Dermis blood vessel endothelial cell (primary cell): ENCODE results near the gene CTSD. TPM values are rescaled to one million over a fixed set of nuclear protein-coding genes. Genes with fewer than 3 reads are reported as not detected.

ENCODE experiments used
- DNase-seq: peaks from one replicate; pipeline ENCODE4 v3.0.0; 2010
- total RNA-seq: library from RNA; depleted of rRNA; stranded (reverse); fragments of >200 nt; gene quantifications from 2 replicates; pipeline ENCODE4 v1.2.3, GENCODE V29; 2014

The CTSD gene
- total RNA-seq, 1 donor from 2014 or later, result 383 TPM

GRCh38 chr11:1755692-1756561 lies 7.8 kb downstream of the CTSD start:
- no peak for DNase-seq

DNA sequence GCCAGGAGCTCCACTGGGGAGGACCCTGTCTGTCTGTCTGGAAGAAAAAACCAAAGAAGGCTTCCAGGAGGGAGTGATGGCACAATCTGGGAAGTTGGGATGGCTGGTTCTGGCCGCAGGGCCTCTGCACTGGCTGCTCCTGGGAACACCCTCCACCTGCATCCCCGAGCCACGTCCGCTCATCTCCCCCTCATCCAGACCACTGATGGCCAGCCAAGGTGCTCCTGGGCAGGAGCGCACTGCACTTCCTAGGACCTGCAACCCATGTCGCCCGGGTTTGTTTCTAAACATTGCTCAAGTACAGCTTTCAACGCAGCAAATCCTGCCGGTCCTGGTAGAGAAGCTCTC lies 8.4 kb downstream of the CTSD start:
- no peak for DNase-seq

DNA sequence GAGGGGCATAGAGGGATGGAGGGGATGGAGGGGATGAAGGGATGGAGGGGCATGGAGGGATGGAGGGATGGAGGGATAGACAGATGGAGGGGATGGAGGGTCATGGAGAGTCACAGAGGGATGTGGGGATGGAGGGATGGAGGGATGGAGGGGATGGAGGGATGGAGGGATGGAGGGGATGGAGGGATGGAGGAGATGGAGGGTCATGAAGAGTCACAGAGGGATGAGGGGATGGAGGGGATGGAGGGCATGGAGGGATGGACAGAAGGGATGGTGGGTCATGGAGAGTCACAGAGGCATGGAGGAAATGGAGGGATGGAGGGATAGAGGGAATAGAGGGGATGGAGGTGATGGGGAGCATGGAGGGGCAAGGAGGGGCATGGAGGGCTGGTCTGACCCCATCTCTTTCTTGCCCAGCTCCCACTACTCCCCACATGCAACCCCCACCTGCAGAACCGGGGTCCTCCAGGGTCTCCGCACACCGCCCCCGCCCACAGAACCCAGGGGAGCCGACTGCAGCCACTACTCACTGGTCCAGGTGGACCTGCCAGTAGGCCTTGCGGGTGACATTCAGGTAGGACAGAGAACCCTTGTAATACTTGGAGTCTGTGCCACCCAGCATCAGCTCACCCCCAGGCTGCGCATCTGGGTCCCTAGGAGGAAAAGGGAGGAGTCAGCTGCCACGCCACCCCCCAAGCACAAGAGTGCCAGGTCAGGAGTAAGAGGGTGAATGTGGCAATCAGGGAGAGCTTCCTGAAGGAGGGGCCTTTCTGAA lies 9.2 kb downstream of the CTSD start:
- no peak for DNase-seq

GRCh38 chr11:1753929-1754305 lies 9.8 kb downstream of the CTSD start:
- DNase-seq, result no peak

GRCh38 chr11:1753229-1753928 lies 10.3 kb downstream of the CTSD start:
- DNase-seq, result no peak

DNA sequence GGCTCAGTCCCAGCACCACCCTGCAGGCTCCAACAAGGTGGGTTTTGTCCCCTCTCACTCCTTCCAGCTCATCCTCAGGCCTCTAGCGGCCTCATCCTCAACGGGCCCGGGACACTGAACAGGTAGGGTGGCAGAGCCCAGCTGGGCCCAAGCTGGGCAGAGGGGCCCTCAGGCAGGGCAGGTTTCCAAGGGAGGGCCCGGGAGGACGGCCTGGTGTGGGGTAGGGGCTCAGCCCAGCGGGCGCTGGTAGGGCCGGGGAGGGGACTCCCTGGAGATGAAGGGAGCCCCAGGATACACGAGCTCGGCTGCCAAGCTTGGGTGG lies 10.9 kb downstream of the CTSD start:
- DNase-seq, result no peak

GRCh38 chr11:1751999-1752906 lies 11.5 kb downstream of the CTSD start:
- no peak for DNase-seq

DNA sequence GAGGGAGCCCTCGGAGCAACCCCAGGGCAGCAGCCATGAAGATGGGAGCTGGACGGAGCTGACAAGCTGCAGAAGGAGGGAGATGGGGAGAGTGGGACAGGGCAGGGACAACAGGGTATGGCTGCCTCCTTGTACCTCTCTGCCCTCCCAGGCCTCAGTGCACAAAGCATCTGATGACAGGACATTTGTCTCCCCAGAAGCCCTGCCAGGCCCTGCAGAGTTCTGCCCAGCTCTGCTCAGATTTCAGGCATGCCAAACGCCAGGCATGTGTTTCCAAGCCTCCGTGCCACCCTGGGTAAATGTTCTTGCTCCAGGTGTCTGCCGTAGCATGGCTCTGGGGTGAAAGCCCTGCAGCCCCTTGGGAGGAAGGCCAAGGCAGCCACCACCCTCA lies 12.2 kb downstream of the CTSD start:
- no peak for DNase-seq

DNA sequence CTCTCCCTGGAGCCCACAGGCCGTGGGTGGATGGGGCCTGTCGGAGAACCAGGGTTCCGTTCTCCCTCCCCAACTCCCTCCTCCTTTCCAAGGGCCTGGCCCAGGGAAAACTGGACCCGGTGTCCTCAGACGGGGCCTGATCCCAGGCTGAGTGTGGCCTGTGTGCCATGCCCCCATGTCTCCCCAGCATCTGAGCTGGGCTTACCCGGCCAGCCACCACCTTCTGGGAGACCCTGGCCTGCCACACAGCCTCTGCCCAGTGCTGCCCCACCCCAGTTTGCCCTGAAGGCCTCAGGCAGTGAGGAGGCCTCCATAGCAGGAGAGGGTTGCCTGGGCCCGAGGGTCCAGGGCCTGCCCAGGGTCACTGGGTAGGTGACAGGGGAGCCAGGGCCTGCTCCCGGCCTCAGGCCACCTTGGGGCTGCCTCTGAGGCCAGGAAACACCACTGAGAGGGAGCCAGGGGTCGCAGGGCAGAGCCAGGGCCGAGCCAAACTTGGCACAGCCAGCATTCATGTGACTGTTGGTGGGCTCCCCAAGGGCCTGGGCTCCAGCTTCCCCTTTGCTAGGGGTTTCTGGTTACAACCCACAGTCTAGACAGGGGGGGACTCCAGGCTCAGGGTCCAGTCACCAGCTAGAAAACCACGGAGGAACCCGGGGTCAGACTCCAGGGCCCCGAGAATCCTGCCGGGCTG lies 12.7 kb downstream of the CTSD start:
- DNase-seq, result no peak

DNA sequence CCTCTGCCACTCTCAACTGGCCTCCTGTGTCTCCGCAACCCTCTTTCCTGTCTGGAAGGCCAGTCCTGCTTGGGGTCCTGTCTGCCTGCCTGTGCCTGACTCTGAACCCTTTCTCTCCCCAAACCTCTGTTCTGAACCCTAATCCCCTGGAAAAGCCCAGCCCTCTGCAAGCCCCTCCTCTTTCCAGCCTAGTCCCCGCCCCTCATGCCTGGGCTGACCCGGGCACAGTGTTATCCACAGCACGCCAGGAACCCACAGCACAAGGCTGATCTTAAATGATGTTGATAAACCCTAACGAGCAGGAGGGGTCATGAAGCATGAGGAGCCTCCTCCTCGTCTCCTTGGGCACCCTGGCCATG lies 13.3 kb downstream of the CTSD start, which contains the start of gene IFITM10:
Gene IFITM10 (minus strand): TSS at position 115 of the 359 bp plus-strand sequence. CDS start 153 bp downstream, outside the sequence.
- DNase-seq, result no peak

- peak; percentile 43 for DNase-seq
Measured at GRCh38 chr11:1749395-1750351, 14.1 kb downstream of the CTSD start.

DNA sequence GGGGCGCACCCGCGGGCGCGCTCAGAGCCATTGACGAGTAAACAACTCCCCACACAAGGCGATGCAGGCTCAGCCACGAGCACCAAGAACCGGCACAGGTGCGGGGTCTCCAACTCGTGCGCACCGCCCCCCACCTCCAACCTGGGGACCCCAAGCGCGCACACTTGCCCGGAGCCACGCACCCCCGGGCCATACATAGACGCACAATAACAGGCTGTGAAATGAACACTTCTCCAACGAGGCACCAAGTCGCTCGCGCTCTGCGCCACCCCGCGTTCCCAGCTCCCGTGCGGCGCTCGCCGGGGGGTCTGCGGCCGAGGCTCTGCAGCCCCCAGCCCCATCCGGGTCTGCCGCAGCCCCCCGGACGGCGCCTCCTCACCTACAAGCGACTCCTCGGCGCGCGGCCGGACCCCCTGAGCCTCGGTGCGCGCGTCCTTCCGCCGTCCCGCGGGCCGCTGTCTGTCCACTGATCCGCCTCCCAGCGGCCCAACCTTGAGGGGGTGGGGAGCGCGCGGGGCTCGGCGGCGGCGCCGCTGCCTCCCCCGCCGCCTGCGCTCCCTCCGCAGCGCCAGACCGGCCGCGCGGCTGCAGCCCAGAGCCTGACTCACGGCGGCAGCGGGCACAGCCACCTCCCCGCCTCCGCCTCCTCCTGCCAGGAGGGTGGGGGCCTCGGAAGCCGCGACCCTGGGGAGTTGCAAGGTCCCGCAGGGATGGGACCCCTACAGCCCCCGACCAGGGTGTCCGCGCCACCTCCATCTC lies 14.9 kb downstream of the CTSD start:
- DNase-seq, result no peak

DNA sequence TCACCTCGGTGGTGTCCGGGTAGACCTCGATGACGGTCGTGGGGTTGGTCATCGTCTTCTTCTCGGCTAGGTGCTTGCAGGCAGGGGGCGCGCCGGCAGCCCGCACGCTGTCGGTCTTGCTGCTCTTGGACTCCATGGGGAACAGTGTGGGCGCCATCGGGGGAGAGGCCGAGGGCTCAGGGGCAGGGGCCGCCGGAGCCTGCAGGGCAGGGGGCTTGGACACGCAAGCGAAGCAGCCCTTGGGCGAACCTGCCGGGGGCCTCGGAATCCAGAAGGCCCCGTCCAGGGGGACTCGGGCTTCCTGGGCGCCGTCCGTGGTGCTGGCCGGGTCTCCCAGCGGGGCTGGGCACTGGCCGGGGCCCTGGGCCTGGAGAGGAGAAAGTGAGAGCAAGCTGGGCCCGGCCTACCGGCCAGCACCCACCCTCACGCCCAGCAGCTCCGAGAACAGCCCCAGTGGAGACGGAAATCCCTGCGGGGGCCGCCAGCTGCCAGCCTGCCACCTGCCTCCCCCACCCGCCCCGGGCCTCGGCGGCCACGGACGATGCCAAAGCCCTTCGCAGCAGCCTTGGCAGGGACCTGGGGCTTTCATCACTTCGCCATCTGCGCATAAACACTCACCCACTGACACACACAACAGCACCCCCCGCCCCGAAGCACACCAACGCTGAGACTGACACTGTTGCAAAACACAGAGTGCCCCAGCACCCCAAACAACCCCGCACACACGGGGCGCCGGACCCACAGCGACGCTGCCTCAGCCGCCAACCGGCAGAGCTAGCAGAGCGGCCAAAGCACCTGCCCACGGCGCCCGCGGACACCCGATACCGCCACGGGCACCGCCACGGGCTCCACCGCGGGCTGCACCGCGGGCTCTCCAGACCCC lies 15.7 kb downstream of the CTSD start:
- no peak for DNase-seq

DNA sequence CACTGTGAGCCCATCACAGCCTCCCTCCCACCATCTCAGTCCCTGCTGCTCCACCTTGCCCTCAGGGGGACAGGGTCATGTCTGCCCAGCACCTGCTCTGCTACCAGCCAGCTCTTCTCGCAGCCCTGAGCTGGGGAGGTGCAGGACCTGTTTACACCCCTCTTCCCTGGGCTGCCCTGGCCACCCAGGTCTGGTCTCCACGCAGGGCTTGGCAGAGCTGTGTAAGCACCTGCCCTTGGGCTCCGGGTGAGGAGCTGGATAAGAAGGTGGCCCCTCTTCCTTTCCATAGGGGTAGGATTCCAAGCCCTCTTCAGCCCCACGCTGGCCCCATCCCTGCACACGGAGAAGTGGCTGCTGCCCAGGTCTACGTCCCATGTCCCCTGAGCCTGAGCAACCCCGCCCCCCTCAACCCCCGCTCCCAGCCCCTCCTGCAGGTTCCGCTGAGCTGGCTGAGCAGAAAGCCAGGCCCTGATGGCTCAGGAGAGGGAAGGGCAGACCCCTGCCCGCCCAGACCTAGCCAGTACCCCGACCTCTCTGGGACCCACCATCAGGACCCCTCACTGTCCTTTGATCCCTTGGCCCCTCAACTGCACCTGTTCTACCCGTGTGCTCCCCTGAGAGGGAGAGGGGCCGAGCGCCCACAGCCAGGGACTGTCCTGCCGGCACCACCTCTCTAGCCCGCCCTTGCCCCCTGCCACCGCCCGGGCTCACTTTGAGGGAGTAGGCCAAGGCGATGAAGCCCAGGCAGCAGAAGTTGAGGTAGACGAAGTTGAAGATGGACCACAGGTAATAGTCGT lies 16.6 kb downstream of the CTSD start:
- no peak for DNase-seq

DNA sequence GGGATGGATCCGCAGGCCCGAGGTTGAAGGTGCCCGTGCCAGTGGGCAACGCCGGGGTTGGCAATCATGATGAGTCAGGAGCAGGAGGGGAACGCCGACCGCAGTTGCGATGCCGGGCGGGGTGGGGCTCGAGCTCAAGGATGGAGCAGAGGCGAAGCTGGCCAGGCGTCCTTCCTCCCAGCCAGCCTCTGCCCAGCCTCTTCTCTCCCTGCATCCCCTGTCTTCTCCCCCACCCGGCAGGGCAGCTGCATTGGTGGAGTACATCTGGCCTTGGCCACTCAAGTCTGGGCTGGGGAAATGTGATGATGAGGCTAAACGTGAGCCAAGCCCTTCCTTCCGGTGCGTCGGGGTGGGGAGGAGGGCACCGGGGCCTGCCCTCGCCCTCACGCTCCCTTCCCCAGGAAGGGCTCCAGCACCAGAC lies 17.2 kb downstream of the CTSD start:
- no peak for DNase-seq

GRCh38 chr11:1745701-1746320 lies 17.9 kb downstream of the CTSD start:
- DNase-seq, result no peak
